NT2/D1 (cell line): ENCODE data around the gene BPTF.

ENCODE experiments used
- SUZ12 ChIP-seq: IDR thresholded peaks from 2 replicates; pipeline ENCODE4 v1.6.1; 2011; ENCODE audit not compliant: insufficient read length, insufficient read depth; ENCODE audit errors: extremely low read depth
- YY1 ChIP-seq: IDR thresholded peaks from 2 replicates; pipeline ENCODE4 v1.6.1; 2011; ENCODE audit not compliant: insufficient read length, insufficient read depth
- ZNF274 ChIP-seq: IDR thresholded peaks from 2 replicates; pipeline ENCODE4 v1.6.1; 2011; ENCODE audit warnings: mild to moderate bottlenecking, low read depth, low read length

DNA sequence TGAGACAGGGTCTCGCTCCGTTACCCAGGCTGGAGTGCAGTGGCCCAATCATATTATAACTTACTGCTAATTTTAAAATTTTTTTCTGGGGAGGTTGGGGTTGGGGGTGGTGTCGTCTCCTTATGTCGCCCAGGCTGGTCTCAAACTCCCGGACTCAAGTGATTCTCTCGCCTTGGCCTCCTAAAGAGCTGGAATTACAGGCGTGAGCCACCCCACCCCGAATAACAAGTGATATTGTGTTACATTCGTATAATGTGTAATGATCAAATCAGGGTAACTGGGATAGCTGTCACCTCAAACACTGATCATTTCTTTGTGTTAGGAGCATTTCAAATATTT is 194.0 kb downstream of the BPTF start:
- no peak for TF ChIP-seq ZNF274
- TF ChIP-seq YY1 = no peak
- no peak for TF ChIP-seq SUZ12
